Measurements from ENCODE around the gene STX18. TPM values are rescaled to one million over a fixed set of nuclear protein-coding genes. Genes with fewer than 3 reads are reported as not detected.

STX18 gene
- total RNA-seq, 4 donors from 2014 or later, result 16.1 to 41.9 (median 20.5) TPM

DNA sequence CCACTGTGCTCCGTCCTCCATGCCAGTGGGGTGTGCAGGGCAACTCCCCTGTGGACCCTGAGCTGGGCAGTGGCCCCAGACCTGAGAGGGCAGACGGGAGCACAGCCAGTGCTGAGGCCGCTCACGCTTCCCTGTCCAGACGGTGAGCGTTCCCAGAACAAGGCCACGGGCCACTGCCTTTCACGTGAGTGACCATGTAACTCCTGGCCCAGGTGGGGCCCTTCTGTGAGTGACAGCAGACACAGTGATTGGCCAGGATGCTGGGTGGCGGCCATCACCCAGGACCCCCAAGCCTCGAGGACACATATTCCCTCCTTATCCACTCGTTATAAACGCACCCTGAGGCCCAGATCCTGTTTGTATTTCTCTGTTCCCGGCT is 144.4 kb downstream of the STX18 start:
- no peaks in the 10 kb centered on the region for H3K9me3 ChIP-seq
- DNase-seq (ENCODE audit: low spot score in 2 of 2), result no peak
- WGBS, result 87% methylated on average over 13 of the region's 13 CpGs
- peaks cover 65% of the 10 kb centered on the region for H3K27me3 ChIP-seq
- H3K36me3 ChIP-seq, result no peaks in the 10 kb centered on the region
- H3K4me1 ChIP-seq, result peaks cover 36% of the 10 kb centered on the region
- no peak overlapping the region for H3K27ac ChIP-seq
- TF ChIP-seq EP300 (IDR thresholded peaks at IDR 0.05), result no peak
- TF ChIP-seq, protein P1, sequence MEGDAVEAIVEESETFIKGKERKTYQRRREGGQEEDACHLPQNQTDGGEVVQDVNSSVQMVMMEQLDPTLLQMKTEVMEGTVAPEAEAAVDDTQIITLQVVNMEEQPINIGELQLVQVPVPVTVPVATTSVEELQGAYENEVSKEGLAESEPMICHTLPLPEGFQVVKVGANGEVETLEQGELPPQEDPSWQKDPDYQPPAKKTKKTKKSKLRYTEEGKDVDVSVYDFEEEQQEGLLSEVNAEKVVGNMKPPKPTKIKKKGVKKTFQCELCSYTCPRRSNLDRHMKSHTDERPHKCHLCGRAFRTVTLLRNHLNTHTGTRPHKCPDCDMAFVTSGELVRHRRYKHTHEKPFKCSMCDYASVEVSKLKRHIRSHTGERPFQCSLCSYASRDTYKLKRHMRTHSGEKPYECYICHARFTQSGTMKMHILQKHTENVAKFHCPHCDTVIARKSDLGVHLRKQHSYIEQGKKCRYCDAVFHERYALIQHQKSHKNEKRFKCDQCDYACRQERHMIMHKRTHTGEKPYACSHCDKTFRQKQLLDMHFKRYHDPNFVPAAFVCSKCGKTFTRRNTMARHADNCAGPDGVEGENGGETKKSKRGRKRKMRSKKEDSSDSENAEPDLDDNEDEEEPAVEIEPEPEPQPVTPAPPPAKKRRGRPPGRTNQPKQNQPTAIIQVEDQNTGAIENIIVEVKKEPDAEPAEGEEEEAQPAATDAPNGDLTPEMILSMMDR (IDR thresholded peaks at IDR 0.05), result no peak
- TF ChIP-seq POLR2A (IDR thresholded peaks at IDR 0.05), result no peak
- H3K4me3 ChIP-seq, result no peak overlapping the region

DNA sequence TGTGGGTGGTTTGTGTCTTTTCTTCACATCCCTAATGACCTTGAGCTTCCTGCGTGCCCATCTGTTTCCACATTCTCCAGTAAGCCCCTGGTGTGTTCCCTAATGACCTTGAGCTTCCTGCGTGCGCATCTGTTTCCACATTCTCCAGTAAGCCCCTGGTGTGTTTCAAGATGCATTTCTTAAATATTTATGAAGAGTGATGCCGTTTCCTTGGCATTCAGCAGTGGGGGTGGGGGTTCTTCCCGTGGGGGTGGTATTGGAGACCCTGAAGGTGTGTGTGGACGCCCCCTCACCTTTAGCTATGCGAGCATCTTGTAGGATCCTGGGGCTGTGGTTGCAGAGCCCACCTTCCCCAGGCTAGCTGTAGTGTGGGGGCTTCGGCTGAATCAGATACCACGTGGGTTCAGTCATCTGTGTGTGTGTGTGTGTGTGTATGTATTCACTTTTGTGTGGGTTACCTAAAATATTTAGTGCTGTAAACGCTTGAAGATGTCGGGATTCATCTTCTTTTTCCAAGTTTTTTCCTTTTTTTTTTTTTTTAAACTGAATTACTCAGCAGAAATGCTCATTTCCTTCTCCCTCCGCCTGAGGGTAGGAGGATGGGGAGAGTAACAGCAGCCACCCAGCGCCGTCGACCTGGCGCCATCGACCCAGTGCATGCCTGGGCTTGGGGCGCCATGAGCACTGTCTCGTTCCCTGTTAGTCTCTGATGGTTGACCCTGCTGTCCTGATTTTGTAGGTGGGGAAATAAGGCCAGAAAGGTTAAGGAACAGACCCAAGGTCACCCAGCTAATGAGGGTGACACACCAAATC is 145.0 kb downstream of the STX18 start:
- Histone ChIP-seq H3K27ac (no peak overlapping the region), H3K36me3 (no peaks in the 10 kb centered on the region), H3K27me3 (peaks cover 68% of the 10 kb centered on the region), H3K4me3 (no peak overlapping the region), H3K4me1 (peaks cover 42% of the 10 kb centered on the region), H3K9me3 (no peaks in the 10 kb centered on the region)
- TF ChIP-seq POLR2A (IDR thresholded peaks at IDR 0.05), result no peak
- TF ChIP-seq POLR2AphosphoS5 (IDR thresholded peaks at IDR 0.05), result no peak
- TF ChIP-seq, protein P1 (IDR thresholded peaks at IDR 0.05), result no peak
- no peak for TF ChIP-seq EP300 (IDR thresholded peaks at IDR 0.05)
- DNase-seq (ENCODE audit: low spot score in 2 of 2), result no peak
- 40% methylated on average over 19 of the region's 19 CpGs for WGBS

DNA sequence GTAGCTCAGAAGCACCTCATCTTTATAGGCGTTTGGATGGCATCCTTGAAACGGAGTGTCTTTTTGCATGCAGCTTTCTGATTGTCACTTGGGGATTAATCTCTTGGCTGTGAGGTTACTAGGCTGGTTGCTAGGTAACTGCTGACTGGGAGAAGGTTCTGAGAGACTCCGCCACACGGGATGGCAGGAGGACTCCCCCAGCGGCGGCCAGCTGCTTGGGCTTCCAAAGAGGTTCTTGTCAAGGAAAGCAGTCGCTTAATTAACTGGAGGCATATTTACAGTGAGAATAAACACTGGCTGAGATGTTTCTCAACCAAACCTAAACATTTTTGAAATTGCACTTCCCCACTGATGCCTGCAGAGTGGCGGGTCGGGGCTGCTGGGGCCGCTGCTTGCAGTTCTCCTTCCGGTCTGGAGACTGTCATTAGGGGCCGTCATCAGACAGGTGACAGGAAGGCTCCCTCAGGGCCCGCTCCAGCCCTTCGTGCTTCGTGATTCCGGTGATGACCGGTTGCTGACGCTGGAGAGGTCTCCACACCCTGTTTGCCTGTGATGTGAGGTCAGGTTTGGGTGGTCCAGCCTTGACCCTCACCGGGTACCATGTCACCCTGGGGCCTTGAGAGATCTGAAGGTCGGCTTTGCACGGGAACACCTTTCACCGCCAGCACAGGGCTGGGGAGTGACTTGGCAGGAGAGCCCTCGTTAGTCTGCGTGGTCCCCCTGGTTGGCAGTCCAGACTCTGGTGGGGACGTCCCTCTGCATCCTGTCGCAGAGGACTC is 145.8 kb downstream of the STX18 start:
- DNase-seq (ENCODE audit: low spot score in 2 of 2), result no peak
- Histone ChIP-seq H3K9me3 (no peaks in the 10 kb centered on the region), H3K4me1 (peaks cover 48% of the 10 kb centered on the region), H3K4me3 (no peak overlapping the region), H3K27ac (no peak overlapping the region), H3K36me3 (no peaks in the 10 kb centered on the region), H3K27me3 (peaks cover 62% of the 10 kb centered on the region)
- 55% methylated on average over 20 of the region's 26 CpGs for WGBS
- TF ChIP-seq, protein P1 (IDR thresholded peaks at IDR 0.05), result no peak
- TF ChIP-seq POLR2AphosphoS5 (IDR thresholded peaks at IDR 0.05) (no peak), POLR2A (IDR thresholded peaks at IDR 0.05) (no peak), EP300 (IDR thresholded peaks at IDR 0.05) (no peak)

DNA sequence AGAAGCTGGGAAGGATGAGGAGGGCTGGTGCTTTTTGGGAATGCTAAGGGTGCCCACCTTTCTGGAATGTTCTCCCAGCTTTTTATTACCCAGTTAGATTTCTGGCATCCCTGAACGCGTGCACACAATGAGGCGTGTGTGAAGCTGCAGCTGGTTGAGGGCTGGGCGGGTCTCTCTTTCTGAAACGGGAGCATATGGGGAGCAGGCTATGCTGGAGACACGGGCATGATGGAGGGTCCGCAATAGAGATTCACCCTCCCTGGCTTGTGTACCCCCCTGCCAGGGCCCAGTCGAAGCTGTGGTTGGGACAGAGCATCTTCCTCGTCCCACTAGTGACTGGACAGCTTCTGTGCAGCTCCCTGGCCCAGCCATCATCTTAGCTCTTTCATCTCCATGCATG is 146.5 kb downstream of the STX18 start:
- peaks cover 64% of the 10 kb centered on the region for H3K27me3 ChIP-seq
- no peak for DNase-seq (ENCODE audit: low spot score in 2 of 2)
- H3K4me3 ChIP-seq, result no peak overlapping the region
- WGBS, result 54% methylated on average over 7 of the region's 9 CpGs
- no peaks in the 10 kb centered on the region for H3K9me3 ChIP-seq
- H3K36me3 ChIP-seq, result no peaks in the 10 kb centered on the region
- no peak overlapping the region for H3K27ac ChIP-seq
- TF ChIP-seq POLR2AphosphoS5 (IDR thresholded peaks at IDR 0.05), result no peak
- no peak for TF ChIP-seq POLR2A (IDR thresholded peaks at IDR 0.05)
- no peak for TF ChIP-seq EP300 (IDR thresholded peaks at IDR 0.05)
- TF ChIP-seq, protein P1 (IDR thresholded peaks at IDR 0.05), result no peak
- H3K4me1 ChIP-seq, result peaks cover 48% of the 10 kb centered on the region

DNA sequence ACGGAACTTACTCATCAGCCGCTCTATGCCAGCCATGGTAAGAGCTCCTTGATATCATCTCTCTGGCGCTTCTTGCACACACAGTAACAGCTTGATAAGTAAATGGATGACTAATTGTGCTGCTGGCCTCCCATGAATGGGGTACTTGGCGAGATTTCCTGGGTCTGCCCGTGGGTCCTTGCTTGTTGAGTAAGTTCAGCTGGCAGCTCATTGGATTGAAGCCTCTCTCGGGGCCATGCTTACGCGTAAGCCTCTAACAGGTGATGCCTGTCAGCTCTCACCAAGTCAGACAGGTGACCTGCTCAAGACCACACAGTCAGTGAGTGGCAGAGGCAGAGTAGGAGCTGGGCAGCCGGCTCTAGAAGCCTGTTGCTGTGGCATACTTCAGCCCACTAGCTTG is 147.2 kb downstream of the STX18 start:
- no peak overlapping the region for H3K4me3 ChIP-seq
- no peak for DNase-seq (ENCODE audit: low spot score in 2 of 2)
- WGBS, result no CpG with 5 or more reads among the region's 9 CpGs
- peaks cover 67% of the 10 kb centered on the region for H3K27me3 ChIP-seq
- TF ChIP-seq POLR2A (IDR thresholded peaks at IDR 0.05) (no peak), POLR2AphosphoS5 (IDR thresholded peaks at IDR 0.05) (no peak), EP300 (IDR thresholded peaks at IDR 0.05) (no peak)
- TF ChIP-seq, protein P1 (IDR thresholded peaks at IDR 0.05), result no peak
- H3K4me1 ChIP-seq, result peaks cover 48% of the 10 kb centered on the region
- no peaks in the 10 kb centered on the region for H3K36me3 ChIP-seq
- no peak overlapping the region for H3K27ac ChIP-seq
- H3K9me3 ChIP-seq, result no peaks in the 10 kb centered on the region

Data from suprapubic skin (tissue), 4 donors.